A204.1 (cell line): ENCODE results near the gene PRKCB.
"Not testable (repeated sequence)": the region's sequence is repeated elsewhere in the genome, so short reads cannot be mapped to it uniquely, and the experiment has no call there.

Experiments used
- FAIRE-seq: peaks from 2 replicates; lab custom pipeline; 2012; peaks lifted over from hg19 to GRCh38; lab: Jason Lieb, UNC

PRKCB gene

GRCh38 chr16:24188021-24188542 is 352.3 kb downstream of the PRKCB start:
- no peak for FAIRE-seq

GRCh38 chr16:24188751-24189318 is 353.1 kb downstream of the PRKCB start:
- FAIRE-seq, result no peak

GRCh38 chr16:24189941-24190340 is 354.2 kb downstream of the PRKCB start:
- no peak for FAIRE-seq

GRCh38 chr16:24191876-24192402 is 356.2 kb downstream of the PRKCB start:
- FAIRE-seq, result no peak

- no peak for FAIRE-seq
Measured at GRCh38 chr16:24195221-24195620, 359.4 kb downstream of the PRKCB start.

- FAIRE-seq, result no peak
Measured at GRCh38 chr16:24198807-24199533, 363.2 kb downstream of the PRKCB start.

GRCh38 chr16:24203675-24204074 is 367.9 kb downstream of the PRKCB start:
- FAIRE-seq, result no peak

- FAIRE-seq, result no peak
Measured at GRCh38 chr16:24204150-24204665, 368.4 kb downstream of the PRKCB start.

GRCh38 chr16:24206926-24207325 is 371.1 kb downstream of the PRKCB start:
- no peak for FAIRE-seq

- no peak for FAIRE-seq
Measured at GRCh38 chr16:24208710-24209109, 372.9 kb downstream of the PRKCB start.

GRCh38 chr16:24214992-24215391 is 379.2 kb downstream of the PRKCB start:
- no peak for FAIRE-seq

GRCh38 chr16:24216961-24217360 is 381.2 kb downstream of the PRKCB start:
- no peak for FAIRE-seq

- no peak for FAIRE-seq
Measured at GRCh38 chr16:24217461-24217860, 381.7 kb downstream of the PRKCB start.

GRCh38 chr16:24218299-24218698 is 382.5 kb downstream of the PRKCB start:
- no peak for FAIRE-seq

- no peak for FAIRE-seq
Measured at GRCh38 chr16:24221219-24221618, 385.4 kb downstream of the PRKCB start.

GRCh38 chr16:24228514-24228913 is 392.7 kb downstream of the PRKCB start:
- FAIRE-seq, result no peak

- no peak for FAIRE-seq
Measured at GRCh38 chr16:24232936-24233335, 397.2 kb downstream of the PRKCB start.

GRCh38 chr16:24234737-24235136 is 399.0 kb downstream of the PRKCB start:
- no peak for FAIRE-seq

GRCh38 chr16:24235806-24236205 is 400.0 kb downstream of the PRKCB start:
- no peak for FAIRE-seq

- FAIRE-seq, result not testable (repeated sequence)
Measured at GRCh38 chr16:24238846-24239245, 403.1 kb downstream of the PRKCB start.

- no peak for FAIRE-seq
Measured at GRCh38 chr16:24246911-24247607, 411.3 kb downstream of the PRKCB start.

- FAIRE-seq, result no peak
Measured at GRCh38 chr16:24253192-24253591, 417.4 kb downstream of the PRKCB start.
